GM18511 (cell line): Measurements from ENCODE around the gene AMOTL2.

ENCODE experiments used
- ATAC-seq: cut with Tn5 transposase; IDR thresholded peaks from one replicate; pipeline ENCODE4 v1.9.1; 2021; ENCODE audit warnings: mild to moderate bottlenecking, moderate library complexity; ENCODE audit not compliant: unreplicated experiment

The AMOTL2 gene

GRCh38 chr3:134337071-134337482 is 37.2 kb downstream of the AMOTL2 start:
- ATAC-seq: no peak

GRCh38 chr3:134336587-134336986 is 37.7 kb downstream of the AMOTL2 start:
- no peak for ATAC-seq

GRCh38 chr3:134334901-134335280 is 39.4 kb downstream of the AMOTL2 start:
- no peak for ATAC-seq

- ATAC-seq: no peak
Observed at GRCh38 chr3:134334231-134334900, 39.9 kb downstream of the AMOTL2 start.

- no peak for ATAC-seq
Observed at GRCh38 chr3:134333522-134334181, 40.6 kb downstream of the AMOTL2 start.

GRCh38 chr3:134332344-134332743 is 41.9 kb downstream of the AMOTL2 start:
- no peak for ATAC-seq

GRCh38 chr3:134331811-134332199 is 42.4 kb downstream of the AMOTL2 start:
- no peak for ATAC-seq

GRCh38 chr3:134330883-134331810 is 43.1 kb downstream of the AMOTL2 start:
- no peak for ATAC-seq

GRCh38 chr3:134328846-134329245 is 45.4 kb downstream of the AMOTL2 start:
- no peak for ATAC-seq

- ATAC-seq: no peak
Observed at GRCh38 chr3:134328147-134328591, 46.1 kb downstream of the AMOTL2 start.

- ATAC-seq: no peak
Observed at GRCh38 chr3:134327594-134327975, 46.7 kb downstream of the AMOTL2 start.

GRCh38 chr3:134326760-134327593 is 47.3 kb downstream of the AMOTL2 start:
- ATAC-seq: no peak

GRCh38 chr3:134326126-134326525 is 48.1 kb downstream of the AMOTL2 start:
- no peak for ATAC-seq

GRCh38 chr3:134325706-134326105 is 48.5 kb downstream of the AMOTL2 start:
- no peak for ATAC-seq

- no peak for ATAC-seq
Observed at GRCh38 chr3:134325061-134325705, 49.1 kb downstream of the AMOTL2 start.

GRCh38 chr3:134323966-134324962 is 50.0 kb downstream of the AMOTL2 start:
- ATAC-seq: no peak

GRCh38 chr3:134322286-134322685 is 52.0 kb downstream of the AMOTL2 start:
- ATAC-seq: no peak

- no peak for ATAC-seq
Observed at GRCh38 chr3:134320749-134321148, 53.5 kb downstream of the AMOTL2 start.

- ATAC-seq: no peak
Observed at GRCh38 chr3:134319931-134320330, 54.3 kb downstream of the AMOTL2 start.
